HepG2 (cell line): ENCODE measurements around the gene RGS6.
"Not testable (repeated sequence)": the region's sequence is repeated elsewhere in the genome, so short reads cannot be mapped to it uniquely, and the experiment has no call there.

Experiments
- HMGXB4 ChIP-seq, 2 experiments: sonication (generic) in 1 of 2; formaldehyde crosslinking in 1 of 2; IDR thresholded peaks; 2 replicates each; pipeline versions ENCODE4 v1.4.0 to v1.6.1; 2018 to 2020; ENCODE audit warnings: missing genetic modification reagents in 2 of 2, borderline replicate concordance in 1 of 2, low read depth in 1 of 2, mild to moderate bottlenecking in 1 of 2, missing biosample characterization in 1 of 2
- MED8 ChIP-seq: sonication (generic); formaldehyde crosslinking; IDR thresholded peaks from 2 replicates; pipeline ENCODE4 v1.8.1; 2023; ENCODE audit warnings: mild to moderate bottlenecking, missing genetic modification reagents; ENCODE audit not compliant: insufficient replicate concordance
- NR2C2 ChIP-seq: sonication (generic); formaldehyde crosslinking; IDR thresholded peaks from 2 replicates; pipeline ENCODE4 v1.4.0; 2020; ENCODE audit warnings: missing genetic modification reagents, mild to moderate bottlenecking, moderate library complexity, borderline replicate concordance
- POLR2A ChIP-seq, 2 experiments: IDR thresholded peaks; 2 replicates each; pipeline ENCODE4 v1.6.1; 2011; ENCODE audit warnings: low read depth in 2 of 2, low read length in 2 of 2, mild to moderate bottlenecking in 1 of 2, moderate library complexity in 1 of 2; ENCODE audit not compliant: insufficient read depth in 1 of 2
- RFX5 ChIP-seq: IDR thresholded peaks from 2 replicates; pipeline ENCODE4 v1.6.1; 2011; ENCODE audit warnings: low read depth, low read length, improper control_type of control experiment
- TP53 ChIP-seq: sonication (generic); formaldehyde crosslinking; conservative IDR thresholded peaks from 2 replicates; pipeline ENCODE4 v1.4.0; 2020; ENCODE audit warnings: missing genetic modification reagents
- ZBTB3 ChIP-seq: sonication (generic); formaldehyde crosslinking; IDR thresholded peaks from 2 replicates; pipeline ENCODE4 v1.4.0; 2020; ENCODE audit warnings: low read depth, mild to moderate bottlenecking, moderate library complexity, missing genetic modification reagents, borderline replicate concordance
- TF ChIP-seq, protein P1 (sequence below): sonication (generic); formaldehyde crosslinking; IDR thresholded peaks from 2 replicates; pipeline ENCODE4 v1.5.0; 2020; ENCODE audit warnings: mild to moderate bottlenecking, missing genetic modification reagents, moderate library complexity

- TF ChIP-seq NR2C2 (CRISPR knock-in tag); RFX5; ZBTB3; MED8 (CRISPR knock-in tag); POLR2A (IDR thresholded peaks at IDR 0.05; ENCODE audit: insufficient read depth in 1 of 2, low read depth in 2 of 2, low read length in 2 of 2); TP53; HMGXB4 (CRISPR knock-in tag; IDR thresholded peaks at IDR 0.05; ENCODE audit: borderline replicate concordance in 1 of 2, low read depth in 1 of 2): not testable (repeated sequence)
- TF ChIP-seq, protein P1, sequence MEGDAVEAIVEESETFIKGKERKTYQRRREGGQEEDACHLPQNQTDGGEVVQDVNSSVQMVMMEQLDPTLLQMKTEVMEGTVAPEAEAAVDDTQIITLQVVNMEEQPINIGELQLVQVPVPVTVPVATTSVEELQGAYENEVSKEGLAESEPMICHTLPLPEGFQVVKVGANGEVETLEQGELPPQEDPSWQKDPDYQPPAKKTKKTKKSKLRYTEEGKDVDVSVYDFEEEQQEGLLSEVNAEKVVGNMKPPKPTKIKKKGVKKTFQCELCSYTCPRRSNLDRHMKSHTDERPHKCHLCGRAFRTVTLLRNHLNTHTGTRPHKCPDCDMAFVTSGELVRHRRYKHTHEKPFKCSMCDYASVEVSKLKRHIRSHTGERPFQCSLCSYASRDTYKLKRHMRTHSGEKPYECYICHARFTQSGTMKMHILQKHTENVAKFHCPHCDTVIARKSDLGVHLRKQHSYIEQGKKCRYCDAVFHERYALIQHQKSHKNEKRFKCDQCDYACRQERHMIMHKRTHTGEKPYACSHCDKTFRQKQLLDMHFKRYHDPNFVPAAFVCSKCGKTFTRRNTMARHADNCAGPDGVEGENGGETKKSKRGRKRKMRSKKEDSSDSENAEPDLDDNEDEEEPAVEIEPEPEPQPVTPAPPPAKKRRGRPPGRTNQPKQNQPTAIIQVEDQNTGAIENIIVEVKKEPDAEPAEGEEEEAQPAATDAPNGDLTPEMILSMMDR (CRISPR knock-in tag) = not testable (repeated sequence)
These were observed 9.4 kb downstream of the RGS6 start for GRCh38 chr14:71941616-71942015.
